GM23338 (cell line): ENCODE measurements around the gene ASPM. TPM values are rescaled to one million over a fixed set of nuclear protein-coding genes. Genes with fewer than 3 reads are reported as not detected.

Experiments
- ATAC-seq: fragments of 200-7000 bp; cut with Tn5 transposase; 3 replicates; pipeline ENCODE4 v1.9.1; 2020
- DNase-seq: peaks from one replicate; pipeline ENCODE4 v3.0.0-alpha.2; 2015; ENCODE audit warnings: low spot score
- H2AFZ ChIP-seq: fragments of 200-600 bp; sonication (generic); 2 replicates; pipeline ENCODE4 v1.8.0; 2016; ENCODE audit warnings: antibody characterized with exemption, mild to moderate bottlenecking, moderate library complexity
- H3F3A ChIP-seq: fragments of 200-600 bp; sonication (generic); replicated peaks from 2 replicates; pipeline ENCODE4 v1.8.0; 2017; ENCODE audit warnings: antibody characterized with exemption, mixed run types, low read depth
- H3K27ac ChIP-seq: fragments of 200-600 bp; sonication (generic); 2 replicates; pipeline ENCODE4 v1.6.1; 2016; ENCODE audit warnings: low read depth
- H3K27me3 ChIP-seq: fragments of 200-600 bp; sonication (generic); 2 replicates; pipeline ENCODE4 v1.8.0; 2016; ENCODE audit warnings: mild to moderate bottlenecking, mixed run types, moderate library complexity; ENCODE audit not compliant: insufficient read depth
- H3K36me3 ChIP-seq: fragments of 200-600 bp; sonication (generic); 2 replicates; pipeline ENCODE4 v1.8.0; 2016; ENCODE audit warnings: mild to moderate bottlenecking; ENCODE audit not compliant: insufficient read depth
- H3K4me1 ChIP-seq: fragments of 200-600 bp; sonication (generic); 2 replicates; pipeline ENCODE4 v1.8.0; 2016; ENCODE audit warnings: mild to moderate bottlenecking, moderate library complexity; ENCODE audit not compliant: insufficient read depth
- H3K4me2 ChIP-seq: fragments of 200-600 bp; sonication (generic); 2 replicates; pipeline ENCODE4 v1.7.1; 2017; ENCODE audit warnings: mixed run types
- H3K4me3 ChIP-seq: fragments of 200-600 bp; sonication (generic); 2 replicates; pipeline ENCODE4 v1.6.1; 2016; ENCODE audit warnings: mixed run types
- H3K79me2 ChIP-seq: fragments of 200-600 bp; sonication (generic); replicated peaks from 2 replicates; pipeline ENCODE4 v1.8.0; 2017; ENCODE audit warnings: mild to moderate bottlenecking; ENCODE audit not compliant: insufficient read depth
- H3K9me2 ChIP-seq: fragments of 200-600 bp; sonication (generic); 2 replicates; pipeline ENCODE4 v1.8.0; 2017; ENCODE audit not compliant: insufficient read depth
- H4K20me1 ChIP-seq: fragments of 200-600 bp; sonication (generic); replicated peaks from 2 replicates; pipeline ENCODE4 v1.8.0; 2017; ENCODE audit warnings: mild to moderate bottlenecking; ENCODE audit not compliant: insufficient read depth
- H3K27ac Mint-ChIP-seq: 2 replicates; pipeline ENCODE4 v1.8.0; 2020; ENCODE audit warnings: inconsistent platforms, mild to moderate bottlenecking, moderate library complexity, mixed read lengths
- H3K27me3 Mint-ChIP-seq: 3 replicates; pipeline ENCODE4 v1.8.0; 2022; ENCODE audit warnings: low read depth, mild to moderate bottlenecking, moderate library complexity, mixed read lengths, inconsistent platforms; ENCODE audit not compliant: insufficient read depth, poor library complexity
- H3K36me3 Mint-ChIP-seq: 3 replicates; pipeline ENCODE4 v1.8.0; 2021; ENCODE audit warnings: low read depth, mild to moderate bottlenecking, inconsistent platforms, moderate library complexity, mixed read lengths
- H3K4me1 Mint-ChIP-seq: 3 replicates; pipeline ENCODE4 v1.8.0; 2020; ENCODE audit warnings: mild to moderate bottlenecking, inconsistent platforms, mixed read lengths
- H3K4me3 Mint-ChIP-seq: 3 replicates; pipeline ENCODE4 v1.8.0; 2021; ENCODE audit warnings: moderate library complexity, mild to moderate bottlenecking, inconsistent platforms, mixed read lengths
- H3K9me3 Mint-ChIP-seq: 3 replicates; pipeline ENCODE4 v1.8.0; 2020; ENCODE audit warnings: moderate library complexity, mild to moderate bottlenecking, inconsistent platforms, mixed read lengths
- CREB1 ChIP-seq: fragments of 250-450 bp; sonication (Bioruptor Pico); IDR thresholded peaks from 2 replicates; pipeline ENCODE4 v1.5.0; 2020; ENCODE audit warnings: low read depth, mild to moderate bottlenecking, moderate library complexity
- CTCF ChIP-seq, 2 experiments: fragments of 200-600 bp in 1 of 2; sonication (generic) in 1 of 2; conservative IDR thresholded peaks; 2 replicates each; pipeline versions ENCODE4 v1.5.1 to v1.6.1; 2016 to 2017; ENCODE audit warnings: antibody characterized with exemption in 2 of 2, low read depth in 2 of 2, mild to moderate bottlenecking in 2 of 2, moderate library complexity in 1 of 2
- EZH2 ChIP-seq: fragments of 200-600 bp; sonication (generic); IDR thresholded peaks from one replicate; pipeline ENCODE4 v1.8.0; 2017; ENCODE audit warnings: antibody characterized with exemption, mild to moderate bottlenecking, low read depth; ENCODE audit not compliant: unreplicated experiment
- EZH2phosphoT487 ChIP-seq: fragments of 200-600 bp; sonication (generic); IDR thresholded peaks from one replicate; pipeline ENCODE4 v1.8.1; 2018; ENCODE audit warnings: antibody characterized with exemption; ENCODE audit not compliant: unreplicated experiment
- JUNB ChIP-seq: IDR thresholded peaks from one replicate; pipeline ENCODE4 v1.6.1; 2016; ENCODE audit warnings: antibody characterized with exemption; ENCODE audit not compliant: unreplicated experiment
- NANOG ChIP-seq: IDR thresholded peaks from 2 replicates; pipeline ENCODE4 v1.6.1; 2016; ENCODE audit warnings: antibody characterized with exemption, borderline replicate concordance
- POLR2AphosphoS5 ChIP-seq: IDR thresholded peaks from 2 replicates; pipeline ENCODE4 v1.6.1; 2016; ENCODE audit warnings: antibody characterized with exemption, low read depth
- STAT1 ChIP-seq: IDR thresholded peaks from one replicate; pipeline ENCODE4 v1.6.1; 2016; ENCODE audit warnings: antibody characterized with exemption; ENCODE audit not compliant: unreplicated experiment
- ZNF114 ChIP-seq: fragments of 250-450 bp; sonication (Bioruptor Pico); IDR thresholded peaks from 2 replicates; pipeline ENCODE4 v1.5.0; 2020; ENCODE audit warnings: mild to moderate bottlenecking, moderate library complexity
- ZNF331 ChIP-seq: fragments of 250-450 bp; sonication (Bioruptor Pico); IDR thresholded peaks from 2 replicates; pipeline ENCODE4 v1.5.0; 2020; ENCODE audit warnings: low read depth, mild to moderate bottlenecking, moderate library complexity
- polyA plus RNA-seq: library from polyadenylated mRNA; unstranded; fragments of >200 nt; fragmentation: Nextera tagmentation; extraction: Ambion mirVana; gene quantifications from 2 replicates; pipeline ENCODE4 v1.2.1, GENCODE V29; 2016
- total RNA-seq: library from RNA; depleted of rRNA; stranded (reverse); fragments of >200 nt; shearing (Covaris generic); gene quantifications from 2 replicates; pipeline ENCODE4 v1.2.3, GENCODE V29; 2014
- TF ChIP-seq, protein P1 (sequence below): IDR thresholded peaks from 2 replicates; pipeline ENCODE4 v1.6.1; 2016; ENCODE audit warnings: antibody characterized with exemption
- TF ChIP-seq, protein P2 (sequence below): IDR thresholded peaks from one replicate; pipeline ENCODE4 v1.6.1; 2018; ENCODE audit warnings: antibody characterized with exemption; ENCODE audit not compliant: unreplicated experiment
- TF ChIP-seq, protein P3 (sequence below): fragments of 250-450 bp; sonication (Bioruptor Pico); IDR thresholded peaks from 2 replicates; pipeline ENCODE4 v1.5.0; 2020; ENCODE audit warnings: mild to moderate bottlenecking, moderate library complexity

Gene ASPM
- total and polyA plus RNA-seq, 2 experiments from 2014 or later: 36.8 to 64.9 TPM

DNA sequence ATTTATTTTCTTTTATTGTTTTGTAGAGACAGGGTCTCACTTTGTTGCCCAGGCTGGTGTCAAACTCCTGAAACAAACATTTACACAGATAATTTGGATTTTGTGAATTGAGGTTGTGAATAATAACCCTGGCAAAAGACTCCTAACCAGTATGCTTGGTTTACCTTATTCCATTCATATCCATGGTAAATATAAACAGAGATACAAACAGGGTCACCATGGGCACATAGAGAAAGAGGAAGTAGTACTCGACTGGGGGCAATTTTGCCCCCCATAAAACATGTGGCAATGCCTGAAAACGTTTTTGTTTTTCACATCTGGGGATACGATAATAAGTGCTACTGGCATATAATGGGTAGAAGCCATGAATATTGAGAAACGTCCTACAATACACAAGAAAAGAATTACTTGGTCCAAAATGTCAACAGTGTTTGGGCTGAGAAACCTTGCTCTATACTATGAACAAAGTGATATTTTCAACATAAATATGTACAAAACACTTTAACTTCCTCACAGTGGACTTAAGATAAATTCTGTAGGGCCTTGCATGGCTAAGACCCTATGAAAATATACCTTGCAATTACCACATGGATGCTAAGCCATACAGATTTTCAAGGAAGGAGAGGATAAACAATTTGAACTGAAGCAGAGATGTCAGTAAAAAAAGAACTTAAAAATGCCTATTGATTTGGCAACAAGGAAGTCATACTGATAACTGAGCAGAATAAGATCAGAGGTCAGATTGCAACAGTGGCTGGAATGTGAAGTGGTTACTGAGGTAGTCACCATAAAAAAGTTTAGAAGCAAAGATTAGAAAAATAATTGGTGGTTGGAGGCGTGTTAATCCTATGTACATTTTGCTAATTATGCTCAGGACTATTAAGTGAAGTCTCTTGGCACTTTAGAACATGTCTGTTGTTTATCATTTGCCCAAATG is 27.4 kb upstream of the ASPM start:
- Histone ChIP-seq H3K4me3 (no peak overlapping the region), H3K4me2 (no peak overlapping the region), H3F3A (no peaks in the 10 kb centered on the region), H3K4me1 (no peaks in the 10 kb centered on the region), H3K27me3 (no peaks in the 10 kb centered on the region), H4K20me1 (no peaks in the 10 kb centered on the region), H3K27ac (no peak overlapping the region), H2AFZ (no peak overlapping the region), H3K79me2 (no peaks in the 10 kb centered on the region), H3K9me2 (no peaks in the 10 kb centered on the region), H3K36me3 (peaks cover 4% of the 10 kb centered on the region; the same call in 1 of the 2 replicates)
- TF ChIP-seq CTCF (conservative IDR thresholded peaks at IDR 0.05; ENCODE audit: low read depth in 2 of 2): no peak
- no peak for TF ChIP-seq EZH2phosphoT487
- TF ChIP-seq, protein P1, sequence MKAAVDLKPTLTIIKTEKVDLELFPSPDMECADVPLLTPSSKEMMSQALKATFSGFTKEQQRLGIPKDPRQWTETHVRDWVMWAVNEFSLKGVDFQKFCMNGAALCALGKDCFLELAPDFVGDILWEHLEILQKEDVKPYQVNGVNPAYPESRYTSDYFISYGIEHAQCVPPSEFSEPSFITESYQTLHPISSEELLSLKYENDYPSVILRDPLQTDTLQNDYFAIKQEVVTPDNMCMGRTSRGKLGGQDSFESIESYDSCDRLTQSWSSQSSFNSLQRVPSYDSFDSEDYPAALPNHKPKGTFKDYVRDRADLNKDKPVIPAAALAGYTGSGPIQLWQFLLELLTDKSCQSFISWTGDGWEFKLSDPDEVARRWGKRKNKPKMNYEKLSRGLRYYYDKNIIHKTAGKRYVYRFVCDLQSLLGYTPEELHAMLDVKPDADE: no peak
- TF ChIP-seq ZNF331 (CRISPR knock-in tag): no peak
- TF ChIP-seq JUNB: no peak
- no peak for TF ChIP-seq CREB1 (CRISPR knock-in tag)
- TF ChIP-seq, protein P2, sequence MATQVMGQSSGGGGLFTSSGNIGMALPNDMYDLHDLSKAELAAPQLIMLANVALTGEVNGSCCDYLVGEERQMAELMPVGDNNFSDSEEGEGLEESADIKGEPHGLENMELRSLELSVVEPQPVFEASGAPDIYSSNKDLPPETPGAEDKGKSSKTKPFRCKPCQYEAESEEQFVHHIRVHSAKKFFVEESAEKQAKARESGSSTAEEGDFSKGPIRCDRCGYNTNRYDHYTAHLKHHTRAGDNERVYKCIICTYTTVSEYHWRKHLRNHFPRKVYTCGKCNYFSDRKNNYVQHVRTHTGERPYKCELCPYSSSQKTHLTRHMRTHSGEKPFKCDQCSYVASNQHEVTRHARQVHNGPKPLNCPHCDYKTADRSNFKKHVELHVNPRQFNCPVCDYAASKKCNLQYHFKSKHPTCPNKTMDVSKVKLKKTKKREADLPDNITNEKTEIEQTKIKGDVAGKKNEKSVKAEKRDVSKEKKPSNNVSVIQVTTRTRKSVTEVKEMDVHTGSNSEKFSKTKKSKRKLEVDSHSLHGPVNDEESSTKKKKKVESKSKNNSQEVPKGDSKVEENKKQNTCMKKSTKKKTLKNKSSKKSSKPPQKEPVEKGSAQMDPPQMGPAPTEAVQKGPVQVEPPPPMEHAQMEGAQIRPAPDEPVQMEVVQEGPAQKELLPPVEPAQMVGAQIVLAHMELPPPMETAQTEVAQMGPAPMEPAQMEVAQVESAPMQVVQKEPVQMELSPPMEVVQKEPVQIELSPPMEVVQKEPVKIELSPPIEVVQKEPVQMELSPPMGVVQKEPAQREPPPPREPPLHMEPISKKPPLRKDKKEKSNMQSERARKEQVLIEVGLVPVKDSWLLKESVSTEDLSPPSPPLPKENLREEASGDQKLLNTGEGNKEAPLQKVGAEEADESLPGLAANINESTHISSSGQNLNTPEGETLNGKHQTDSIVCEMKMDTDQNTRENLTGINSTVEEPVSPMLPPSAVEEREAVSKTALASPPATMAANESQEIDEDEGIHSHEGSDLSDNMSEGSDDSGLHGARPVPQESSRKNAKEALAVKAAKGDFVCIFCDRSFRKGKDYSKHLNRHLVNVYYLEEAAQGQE: no peak
- TF ChIP-seq POLR2AphosphoS5: no peak
- no peak for TF ChIP-seq NANOG
- no peak for TF ChIP-seq EZH2
- TF ChIP-seq STAT1: no peak
- TF ChIP-seq ZNF114 (CRISPR knock-in tag): no peak
- TF ChIP-seq, protein P3, sequence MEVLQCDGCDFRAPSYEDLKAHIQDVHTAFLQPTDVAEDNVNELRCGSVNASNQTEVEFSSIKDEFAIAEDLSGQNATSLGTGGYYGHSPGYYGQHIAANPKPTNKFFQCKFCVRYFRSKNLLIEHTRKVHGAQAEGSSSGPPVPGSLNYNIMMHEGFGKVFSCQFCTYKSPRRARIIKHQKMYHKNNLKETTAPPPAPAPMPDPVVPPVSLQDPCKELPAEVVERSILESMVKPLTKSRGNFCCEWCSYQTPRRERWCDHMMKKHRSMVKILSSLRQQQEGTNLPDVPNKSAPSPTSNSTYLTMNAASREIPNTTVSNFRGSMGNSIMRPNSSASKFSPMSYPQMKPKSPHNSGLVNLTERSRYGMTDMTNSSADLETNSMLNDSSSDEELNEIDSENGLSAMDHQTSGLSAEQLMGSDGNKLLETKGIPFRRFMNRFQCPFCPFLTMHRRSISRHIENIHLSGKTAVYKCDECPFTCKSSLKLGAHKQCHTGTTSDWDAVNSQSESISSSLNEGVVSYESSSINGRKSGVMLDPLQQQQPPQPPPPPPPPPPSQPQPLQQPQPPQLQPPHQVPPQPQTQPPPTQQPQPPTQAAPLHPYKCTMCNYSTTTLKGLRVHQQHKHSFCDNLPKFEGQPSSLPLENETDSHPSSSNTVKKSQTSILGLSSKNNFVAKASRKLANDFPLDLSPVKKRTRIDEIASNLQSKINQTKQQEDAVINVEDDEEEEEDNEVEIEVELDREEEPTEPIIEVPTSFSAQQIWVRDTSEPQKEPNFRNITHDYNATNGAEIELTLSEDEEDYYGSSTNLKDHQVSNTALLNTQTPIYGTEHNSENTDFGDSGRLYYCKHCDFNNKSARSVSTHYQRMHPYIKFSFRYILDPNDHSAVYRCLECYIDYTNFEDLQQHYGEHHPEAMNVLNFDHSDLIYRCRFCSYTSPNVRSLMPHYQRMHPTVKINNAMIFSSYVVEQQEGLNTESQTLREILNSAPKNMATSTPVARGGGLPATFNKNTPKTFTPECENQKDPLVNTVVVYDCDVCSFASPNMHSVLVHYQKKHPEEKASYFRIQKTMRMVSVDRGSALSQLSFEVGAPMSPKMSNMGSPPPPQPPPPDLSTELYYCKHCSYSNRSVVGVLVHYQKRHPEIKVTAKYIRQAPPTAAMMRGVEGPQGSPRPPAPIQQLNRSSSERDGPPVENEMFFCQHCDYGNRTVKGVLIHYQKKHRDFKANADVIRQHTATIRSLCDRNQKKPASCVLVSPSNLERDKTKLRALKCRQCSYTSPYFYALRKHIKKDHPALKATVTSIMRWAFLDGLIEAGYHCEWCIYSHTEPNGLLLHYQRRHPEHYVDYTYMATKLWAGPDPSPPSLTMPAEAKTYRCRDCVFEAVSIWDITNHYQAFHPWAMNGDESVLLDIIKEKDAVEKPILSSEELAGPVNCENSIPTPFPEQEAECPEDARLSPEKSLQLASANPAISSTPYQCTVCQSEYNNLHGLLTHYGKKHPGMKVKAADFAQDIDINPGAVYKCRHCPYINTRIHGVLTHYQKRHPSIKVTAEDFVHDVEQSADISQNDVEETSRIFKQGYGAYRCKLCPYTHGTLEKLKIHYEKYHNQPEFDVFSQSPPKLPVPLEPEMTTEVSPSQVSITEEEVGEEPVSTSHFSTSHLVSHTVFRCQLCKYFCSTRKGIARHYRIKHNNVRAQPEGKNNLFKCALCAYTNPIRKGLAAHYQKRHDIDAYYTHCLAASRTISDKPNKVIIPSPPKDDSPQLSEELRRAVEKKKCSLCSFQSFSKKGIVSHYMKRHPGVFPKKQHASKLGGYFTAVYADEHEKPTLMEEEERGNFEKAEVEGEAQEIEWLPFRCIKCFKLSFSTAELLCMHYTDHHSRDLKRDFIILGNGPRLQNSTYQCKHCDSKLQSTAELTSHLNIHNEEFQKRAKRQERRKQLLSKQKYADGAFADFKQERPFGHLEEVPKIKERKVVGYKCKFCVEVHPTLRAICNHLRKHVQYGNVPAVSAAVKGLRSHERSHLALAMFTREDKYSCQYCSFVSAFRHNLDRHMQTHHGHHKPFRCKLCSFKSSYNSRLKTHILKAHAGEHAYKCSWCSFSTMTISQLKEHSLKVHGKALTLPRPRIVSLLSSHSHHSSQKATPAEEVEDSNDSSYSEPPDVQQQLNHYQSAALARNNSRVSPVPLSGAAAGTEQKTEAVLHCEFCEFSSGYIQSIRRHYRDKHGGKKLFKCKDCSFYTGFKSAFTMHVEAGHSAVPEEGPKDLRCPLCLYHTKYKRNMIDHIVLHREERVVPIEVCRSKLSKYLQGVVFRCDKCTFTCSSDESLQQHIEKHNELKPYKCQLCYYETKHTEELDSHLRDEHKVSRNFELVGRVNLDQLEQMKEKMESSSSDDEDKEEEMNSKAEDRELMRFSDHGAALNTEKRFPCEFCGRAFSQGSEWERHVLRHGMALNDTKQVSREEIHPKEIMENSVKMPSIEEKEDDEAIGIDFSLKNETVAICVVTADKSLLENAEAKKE (CRISPR knock-in tag): no peak
- ATAC-seq (no peak), DNase-seq (no peak)
- H3K9me3 Mint-ChIP-seq: no peaks in the 10 kb centered on the region
- H3K36me3 Mint-ChIP-seq: peaks cover 12% of the 10 kb centered on the region; the same call in 2 of the 3 replicates
- H3K4me3 Mint-ChIP-seq: no peak overlapping the region
- no peaks in the 10 kb centered on the region for H3K27me3 Mint-ChIP-seq
- no peak overlapping the region for H3K27ac Mint-ChIP-seq
- no peaks in the 10 kb centered on the region for H3K4me1 Mint-ChIP-seq
